Pancreas (tissue), 10 donors: ENCODE results near the gene KCNK15. TPM values are rescaled to one million over a fixed set of nuclear protein-coding genes. Genes with fewer than 3 reads are reported as not detected.

Experiments used
- ATAC-seq, 4 donors: fragments of 200-7000 bp; cut with Tn5 transposase; one replicate each; pipeline versions ENCODE4 v1.8.0 to v1.9.1; 2020; ENCODE audit warnings: mild to moderate bottlenecking in 4 of 4, moderate library complexity in 4 of 4
- DNase-seq, 6 donors: peaks; one replicate each; pipeline ENCODE4 v3.0.0-alpha.2; 2020
- FAIRE-seq: peaks from 2 replicates; lab custom pipeline; 2012; peaks lifted over from hg19 to GRCh38; lab: Jason Lieb, UNC
- H3K27ac ChIP-seq, 4 donors: fragments of 200-600 bp; sonication (generic); 1 replicate in 3 of 4; 2 replicates in 1 of 4; pipeline versions ENCODE4 v1.5.0 to v1.8.0; 2020
- H3K27me3 ChIP-seq, 4 donors: fragments of 200-600 bp; one replicate each; pipeline ENCODE4 v1.8.0; 2021
- H3K36me3 ChIP-seq, 3 donors: fragments of 200-600 bp; sonication (generic) in 1 of 3; one replicate each; pipeline versions ENCODE4 v1.5.0 to v1.8.0; 2020 to 2021
- H3K4me1 ChIP-seq, 3 donors: fragments of 200-600 bp; one replicate each; pipeline ENCODE4 v1.8.0; 2021
- H3K4me3 ChIP-seq, 4 donors: fragments of 200-600 bp; sonication (generic) in 2 of 4; one replicate each; pipeline versions ENCODE4 v1.5.0 to v1.8.0; 2020 to 2021
- H3K9me3 ChIP-seq, 4 donors: fragments of 200-600 bp; one replicate each; pipeline ENCODE4 v1.8.0; 2021
- WGBS, 2 donors: extraction: QIAGEN DNeasy Blood & Tissue Kit; methylation state at CpG; one replicate each; pipeline ENCODE4 v1.1.7; 2013; 5-methylcytosine and 5-hydroxymethylcytosine counted together
- intact Hi-C, 3 donors: fragments of 100-400 bp; cut with DNase I; formaldehyde crosslinking; loops; one replicate each; pipeline versions ENCODE4 v1.11.1 to v1.14.2; 2022
- polyA plus RNA-seq, 2 donors: library from polyadenylated mRNA; stranded (reverse); fragments of 200-250 nt; gene quantifications; one replicate each; pipeline ENCODE4 v1.2.3, GENCODE V29; 2013
- total RNA-seq, 6 donors: library from RNA; stranded (reverse); fragmentation: NEBNext Ultra II Directional in 4 of 6; extraction: Animal tissue kit (Norgen Biotek cat#: 25700) in 4 of 6; gene quantifications; one replicate each; pipeline versions ENCODE4 v1.2.1 to v1.2.4, GENCODE V29; 2021 to 2023
- TF ChIP-seq, protein P1 (sequence below), 4 donors: fragments of 200-600 bp; sonication (generic) in 3 of 4; IDR thresholded peaks; one replicate each; pipeline versions ENCODE4 v1.5.0 to v1.8.0; 2021; ENCODE audit warnings: antibody characterized with exemption in 4 of 4
- donor health status: healthy with polysubstance abuse.
- donor health status: DM: no; HTN: no; CAD: no; lungs with moderate emphysema.
- donor health status: DM: no; HTN: no; CAD: no.
- donor health status: control.
- donor health status: control.
- donor health status: Bipolar disorder and iron deficiency.
- donor health status: DM: yes; HTN: yes; CAD: no.
- donor health status: DM: no; HTN: no; CAD: no.
- donor health status: DM: no; HTN: no; CAD: no.
- donor health status: DM: yes; HTN: yes; CAD: no.

KCNK15 gene
- total and polyA plus RNA-seq, 8 donors: 0.42 to 2.5 (median 1.0) TPM

GRCh38 chr20:44714701-44715498 lies 30.8 kb upstream of the KCNK15 start, which contains the start of gene CCN5:
CCN5 (plus strand) TSS chr20:44715369; CDS start chr20:44715391, 22 bp downstream.
- no peaks in the 10 kb centered on the region for H3K36me3 ChIP-seq
- peak; percentile 94 to 98 (median 97) for ATAC-seq
- 33 to 39% methylated on average over 23 to 28 of the region's 28 CpGs for WGBS, 2 donors
- H3K4me1 ChIP-seq: peaks cover 0 to 6% (median 3%) of the 10 kb centered on the region in 3 donors
- intact Hi-C loops: no loop called here
- no peak within 1 kb of the TSS for H3K4me3 ChIP-seq
- no peak for FAIRE-seq
- no peaks in the 10 kb centered on the region for H3K27me3 ChIP-seq
- no peaks in the 10 kb centered on the region for H3K9me3 ChIP-seq
- peak; percentile 70 to 93 (median 84) for DNase-seq
- TF ChIP-seq, protein P1, sequence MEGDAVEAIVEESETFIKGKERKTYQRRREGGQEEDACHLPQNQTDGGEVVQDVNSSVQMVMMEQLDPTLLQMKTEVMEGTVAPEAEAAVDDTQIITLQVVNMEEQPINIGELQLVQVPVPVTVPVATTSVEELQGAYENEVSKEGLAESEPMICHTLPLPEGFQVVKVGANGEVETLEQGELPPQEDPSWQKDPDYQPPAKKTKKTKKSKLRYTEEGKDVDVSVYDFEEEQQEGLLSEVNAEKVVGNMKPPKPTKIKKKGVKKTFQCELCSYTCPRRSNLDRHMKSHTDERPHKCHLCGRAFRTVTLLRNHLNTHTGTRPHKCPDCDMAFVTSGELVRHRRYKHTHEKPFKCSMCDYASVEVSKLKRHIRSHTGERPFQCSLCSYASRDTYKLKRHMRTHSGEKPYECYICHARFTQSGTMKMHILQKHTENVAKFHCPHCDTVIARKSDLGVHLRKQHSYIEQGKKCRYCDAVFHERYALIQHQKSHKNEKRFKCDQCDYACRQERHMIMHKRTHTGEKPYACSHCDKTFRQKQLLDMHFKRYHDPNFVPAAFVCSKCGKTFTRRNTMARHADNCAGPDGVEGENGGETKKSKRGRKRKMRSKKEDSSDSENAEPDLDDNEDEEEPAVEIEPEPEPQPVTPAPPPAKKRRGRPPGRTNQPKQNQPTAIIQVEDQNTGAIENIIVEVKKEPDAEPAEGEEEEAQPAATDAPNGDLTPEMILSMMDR (IDR thresholded peaks at IDR 0.05): no peak
- H3K27ac ChIP-seq: no peak within 1 kb of the TSS

GRCh38 chr20:44715499-44716308 lies 30.0 kb upstream of the KCNK15 start:
- no peak overlapping the region for H3K27ac ChIP-seq
- FAIRE-seq (no peak), DNase-seq (no peak), ATAC-seq (no peak)
- H3K4me3 ChIP-seq: no peak overlapping the region
- intact Hi-C loops: no loop called here
- H3K4me1 ChIP-seq: peaks cover 0 to 6% (median 3%) of the 10 kb centered on the region in 3 donors
- TF ChIP-seq, protein P1 (IDR thresholded peaks at IDR 0.05): no peak
- H3K9me3 ChIP-seq: no peaks in the 10 kb centered on the region
- 81 to 87% methylated on average over 5 of the region's 5 CpGs for WGBS, 2 donors
- H3K27me3 ChIP-seq: no peaks in the 10 kb centered on the region
- no peaks in the 10 kb centered on the region for H3K36me3 ChIP-seq

DNA sequence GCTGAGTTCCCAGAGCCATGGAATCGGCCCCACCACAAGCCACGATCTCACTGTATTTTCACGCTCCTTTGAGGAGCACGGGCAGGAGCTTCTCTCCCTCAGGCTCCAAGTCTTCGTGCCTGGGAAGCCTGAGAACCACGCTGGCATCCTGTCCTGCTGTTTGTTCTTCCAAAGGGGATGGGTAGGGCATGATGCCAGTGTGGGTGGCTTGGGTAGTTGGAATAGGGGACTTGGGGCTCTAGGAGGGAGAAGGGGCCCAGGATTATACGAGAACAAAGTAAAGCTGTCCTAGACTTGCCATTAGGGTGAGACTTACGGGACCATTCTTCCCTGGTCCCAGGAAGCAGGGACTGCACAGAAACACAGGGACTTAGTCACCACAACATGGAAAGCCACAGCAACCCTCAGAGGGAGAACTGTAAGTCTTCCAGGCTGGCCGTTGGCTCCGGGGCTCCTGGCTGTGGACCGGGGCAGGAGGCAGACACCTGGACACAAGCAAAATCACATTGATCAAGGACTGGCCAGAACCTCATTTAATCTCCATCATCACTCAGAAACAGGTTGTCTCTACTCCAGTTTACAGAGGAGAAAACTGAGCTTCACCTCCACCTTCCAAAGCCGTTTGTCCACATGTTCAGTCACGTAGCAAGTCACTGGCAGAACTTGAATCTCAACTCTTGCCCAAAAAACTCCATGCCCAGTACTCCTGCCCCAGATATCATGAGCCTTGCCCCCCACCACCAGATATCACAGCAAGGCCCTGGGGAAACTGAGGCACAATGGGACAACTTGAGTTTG lies 29.2 kb upstream of the KCNK15 start:
- no peaks in the 10 kb centered on the region for H3K36me3 ChIP-seq
- TF ChIP-seq, protein P1 (IDR thresholded peaks at IDR 0.05): no peak
- 87 to 91% methylated on average over 13 of the region's 13 CpGs for WGBS, 2 donors
- no peak for FAIRE-seq
- H3K27ac ChIP-seq: no peak overlapping the region
- no peaks in the 10 kb centered on the region for H3K27me3 ChIP-seq
- peaks cover 0 to 6% (median 3%) of the 10 kb centered on the region in 3 donors for H3K4me1 ChIP-seq
- intact Hi-C loops: no loop called here
- no peak for ATAC-seq
- no peak for DNase-seq
- no peaks in the 10 kb centered on the region for H3K9me3 ChIP-seq
- no peak overlapping the region for H3K4me3 ChIP-seq

DNA sequence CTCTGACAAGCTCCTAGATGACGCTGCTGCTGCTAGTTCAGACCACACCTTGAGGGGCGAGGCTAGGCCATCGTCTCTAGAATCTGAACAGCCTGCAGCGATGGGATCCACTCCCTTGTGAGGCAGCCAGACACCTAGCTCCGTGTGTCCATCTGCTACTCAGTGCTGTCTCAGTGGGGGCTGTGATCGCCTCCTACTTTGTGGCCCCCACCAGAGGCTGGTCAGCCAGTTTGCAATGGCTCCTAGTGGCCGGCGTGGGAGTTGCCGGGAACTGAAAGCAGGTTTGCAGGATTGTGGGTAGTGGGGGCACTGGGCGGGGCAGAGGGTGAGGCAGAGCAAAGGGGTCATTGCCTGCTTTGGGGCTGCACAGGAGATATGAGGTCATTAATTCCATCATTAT lies 27.7 kb upstream of the KCNK15 start:
- H3K27ac ChIP-seq: no peak overlapping the region
- H3K36me3 ChIP-seq: no peaks in the 10 kb centered on the region
- no peaks in the 10 kb centered on the region for H3K27me3 ChIP-seq
- no peak overlapping the region for H3K4me3 ChIP-seq
- peaks cover 0 to 6% (median 3%) of the 10 kb centered on the region in 3 donors for H3K4me1 ChIP-seq
- TF ChIP-seq, protein P1 (IDR thresholded peaks at IDR 0.05): no peak
- WGBS, 2 donors: 75 to 81% methylated on average over 10 of the region's 10 CpGs
- intact Hi-C loops: no loop called here
- no peaks in the 10 kb centered on the region for H3K9me3 ChIP-seq
- FAIRE-seq: no peak
- no peak for ATAC-seq
- no peak for DNase-seq
